Right forelimb (tissue), 1 donor: ENCODE data around the gene CELA1.
"Not testable (repeated sequence)": the region's sequence is repeated elsewhere in the genome, so short reads cannot be mapped to it uniquely, and the experiment has no call there.

ENCODE experiments used
- DNase-seq: peaks from one replicate; pipeline ENCODE4 v3.0.0-alpha.2; 2018

CELA1 gene

GRCh38 chr12:51307655-51308593, 38.6 kb downstream of the CELA1 start:
- no peak for DNase-seq

DNA sequence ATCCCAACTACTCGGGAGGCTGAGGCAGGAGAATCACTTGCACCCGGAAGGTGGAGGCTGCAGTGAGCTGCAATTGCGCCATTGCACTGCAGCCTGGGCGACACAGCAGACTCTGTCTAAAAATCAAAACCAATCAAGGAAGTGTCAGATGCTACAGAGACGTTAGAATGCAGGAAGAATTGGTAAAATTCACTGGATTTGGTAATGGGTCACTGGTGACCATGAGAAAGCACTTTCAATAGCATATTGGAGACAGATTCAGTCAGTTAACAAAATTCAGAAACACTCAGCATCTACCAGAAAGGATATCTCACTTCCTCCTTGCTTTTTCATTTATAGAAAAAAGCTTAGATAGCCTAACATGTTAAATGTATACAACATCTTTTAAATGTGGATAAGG, 40.0 kb downstream of the CELA1 start:
- no peak for DNase-seq

- DNase-seq: not testable (repeated sequence)
These were observed 45.7 kb downstream of the CELA1 start for GRCh38 chr12:51300768-51301167.

GRCh38 chr12:51295651-51296050, 50.8 kb downstream of the CELA1 start:
- no peak for DNase-seq

- not testable (repeated sequence) for DNase-seq
These were observed 52.4 kb downstream of the CELA1 start for GRCh38 chr12:51294097-51294496.

DNA sequence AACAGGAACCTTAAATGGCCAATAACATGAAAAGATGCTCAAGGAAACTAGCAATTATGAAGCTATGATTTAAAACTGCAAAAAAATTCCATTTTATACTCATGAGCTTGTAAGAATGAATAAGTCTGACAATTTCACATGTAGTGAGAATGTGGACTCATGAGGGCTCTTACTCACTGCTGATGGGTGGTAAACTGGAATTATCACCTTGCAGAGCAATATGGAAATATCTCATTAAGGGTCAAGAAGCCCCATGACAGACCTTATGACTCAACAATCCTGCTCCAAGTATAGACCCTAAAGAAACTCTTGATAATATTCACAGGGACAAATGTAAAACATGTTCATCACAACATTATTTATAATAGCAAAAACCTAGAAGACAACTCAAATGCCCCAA, 52.8 kb downstream of the CELA1 start:
- no peak for DNase-seq

GRCh38 chr12:51291603-51292513, 54.6 kb downstream of the CELA1 start:
- DNase-seq: not testable (repeated sequence)

- no peak for DNase-seq
These were observed 60.6 kb downstream of the CELA1 start for GRCh38 chr12:51285843-51286242.

- no peak for DNase-seq
These were observed 65.1 kb downstream of the CELA1 start for GRCh38 chr12:51281202-51281924.
